Retinal pigment epithelial cell (primary cell): Measurements from ENCODE around the gene RNF151.

Experiments used
- DNase-seq: peaks from one replicate; pipeline ENCODE4 v3.0.0-alpha.2; 2010; ENCODE audit warnings: low read depth
- H3K4me3 ChIP-seq: 2 replicates; pipeline ENCODE4 v1.5.1; 2011; ENCODE audit warnings: mild to moderate bottlenecking, low read length, control low read depth, moderate library complexity
- CTCF ChIP-seq: conservative IDR thresholded peaks from 2 replicates; pipeline ENCODE4 v1.5.1; 2011; ENCODE audit warnings: low read depth, low read length, control low read depth, inconsistent platforms

RNF151 gene

GRCh38 chr16:2013527-2013926 is 46.9 kb downstream of the RNF151 start:
- DNase-seq, result no peak
- TF ChIP-seq CTCF, result no peak
- H3K4me3 ChIP-seq, result no peak overlapping the region

GRCh38 chr16:2015117-2015946 is 48.7 kb downstream of the RNF151 start:
- H3K4me3 ChIP-seq, result no peak overlapping the region
- DNase-seq, result no peak
- no peak for TF ChIP-seq CTCF

- no peak for DNase-seq
- TF ChIP-seq CTCF, result no peak
- no peak overlapping the region for H3K4me3 ChIP-seq
Measured at GRCh38 chr16:2015947-2016208, 49.2 kb downstream of the RNF151 start.

GRCh38 chr16:2016407-2016922 is 49.8 kb downstream of the RNF151 start:
- H3K4me3 ChIP-seq, result no peak overlapping the region
- peak; percentile 59 for TF ChIP-seq CTCF
- no peak for DNase-seq
